Stimulated activated CD4-positive, alpha-beta T cell treated with anti-CD3 and anti-CD28 coated beads, TNF-alpha, amount 100 ng/mL, for 4 hours (primary cell): ENCODE data around the gene HAAO.
"Not testable (repeated sequence)": the region's sequence is repeated elsewhere in the genome, so short reads cannot be mapped to it uniquely, and the experiment has no call there.

Source experiments
- DNase-seq, 3 experiments: peaks; one replicate each; pipeline ENCODE4 v3.0.0-alpha.2; 2020; ENCODE audit warnings: low read depth in 3 of 3

HAAO gene

GRCh38 chr2:42748840-42749239, 43.5 kb downstream of the HAAO start:
- DNase-seq, result no peak

GRCh38 chr2:42747422-42747821, 45.0 kb downstream of the HAAO start:
- DNase-seq, result no peak

GRCh38 chr2:42744545-42745082, 47.8 kb downstream of the HAAO start:
- no peak for DNase-seq

- DNase-seq, result no peak
Observed at GRCh38 chr2:42743659-42743990, 48.8 kb downstream of the HAAO start.

- no peak for DNase-seq
Observed at GRCh38 chr2:42742740-42743658, 49.4 kb downstream of the HAAO start.

- DNase-seq, result no peak
Observed at GRCh38 chr2:42741140-42741539, 51.2 kb downstream of the HAAO start.

- DNase-seq, result no peak
Observed at GRCh38 chr2:42736598-42737322, 55.6 kb downstream of the HAAO start.

GRCh38 chr2:42733852-42734251, 58.5 kb downstream of the HAAO start:
- no peak for DNase-seq

GRCh38 chr2:42731316-42731715, 61.1 kb downstream of the HAAO start:
- DNase-seq, result not testable (repeated sequence)

- no peak for DNase-seq
Observed at GRCh38 chr2:42726680-42727079, 65.7 kb downstream of the HAAO start.

- DNase-seq, result no peak
Observed at GRCh38 chr2:42725657-42726056, 66.7 kb downstream of the HAAO start.

GRCh38 chr2:42724886-42725285, 67.5 kb downstream of the HAAO start:
- no peak for DNase-seq

- DNase-seq, result no peak
Observed at GRCh38 chr2:42723465-42723864, 68.9 kb downstream of the HAAO start.

GRCh38 chr2:42722320-42723190, 69.8 kb downstream of the HAAO start:
- no peak for DNase-seq

- DNase-seq, result no peak
Observed at GRCh38 chr2:42721898-42722297, 70.5 kb downstream of the HAAO start.
